Heart right ventricle (tissue), 16 donors: ENCODE results near the gene OR10H1. TPM values are rescaled to one million over a fixed set of nuclear protein-coding genes. Genes with fewer than 3 reads are reported as not detected.
"Not testable (repeated sequence)": the region's sequence is repeated elsewhere in the genome, so short reads cannot be mapped to it uniquely, and the experiment has no call there.

Experiments
- ATAC-seq, 8 donors: fragments of 200-7000 bp; cut with Tn5 transposase; one replicate each; pipeline ENCODE4 v1.9.1; 2020; ENCODE audit warnings: mild to moderate bottlenecking in 8 of 8, moderate library complexity in 8 of 8, moderate number of reproducible peaks in 1 of 8
- DNase-seq, 2 donors: peaks; one replicate each; pipeline ENCODE4 v3.0.0-alpha.2; 2020
- H3K27ac ChIP-seq, 10 donors: fragments of 200-600 bp; sonication (generic) in 2 of 10; one replicate each; pipeline versions ENCODE4 v1.5.0 to v1.8.0; 2020 to 2022; ENCODE audit warnings: mild to moderate bottlenecking in 3 of 10
- H3K27me3 ChIP-seq, 7 donors: fragments of 200-600 bp; one replicate each; pipeline ENCODE4 v1.8.0; 2021 to 2022; ENCODE audit warnings: mild to moderate bottlenecking in 2 of 7
- H3K36me3 ChIP-seq, 9 donors: fragments of 200-600 bp; sonication (generic) in 1 of 9; one replicate each; pipeline versions ENCODE4 v1.5.0 to v1.8.0; 2020 to 2022; ENCODE audit warnings: mild to moderate bottlenecking in 2 of 9
- H3K4me1 ChIP-seq, 9 donors: fragments of 200-600 bp; sonication (generic) in 1 of 9; one replicate each; pipeline versions ENCODE4 v1.5.0 to v1.8.0; 2020 to 2022; ENCODE audit warnings: mild to moderate bottlenecking in 4 of 9
- H3K4me3 ChIP-seq, 10 donors: fragments of 200-600 bp; sonication (generic) in 2 of 10; one replicate each; pipeline versions ENCODE4 v1.5.0 to v1.8.0; 2020 to 2022; ENCODE audit warnings: mild to moderate bottlenecking in 7 of 10, moderate library complexity in 2 of 10
- H3K9me3 ChIP-seq, 11 donors: fragments of 200-600 bp in 10 of 11; sonication (generic) in 2 of 11; one replicate each; pipeline versions ENCODE4 v1.5.0 to v1.8.0; 2013 to 2022; ENCODE audit warnings: mild to moderate bottlenecking in 2 of 11, control low read depth in 1 of 11, moderate library complexity in 1 of 11
- CTCF ChIP-seq, 9 donors: fragments of 200-600 bp; sonication (generic) in 2 of 9; IDR thresholded peaks; one replicate each; pipeline versions ENCODE4 v1.5.0 to v1.8.0; 2021 to 2022; ENCODE audit warnings: antibody characterized with exemption in 9 of 9, mild to moderate bottlenecking in 5 of 9, moderate library complexity in 1 of 9
- WGBS, 2 donors: extraction: QIAGEN DNeasy Blood & Tissue Kit; methylation state at CpG; one replicate each; pipeline ENCODE4 v1.1.7; 2013; ENCODE audit warnings: inconsistent platforms in 1 of 2; 5-methylcytosine and 5-hydroxymethylcytosine counted together
- intact Hi-C, 10 donors: fragments of 100-400 bp; cut with DNase I; formaldehyde crosslinking; loops; one replicate each; pipeline versions ENCODE4 v1.11.1 to v1.14.2; 2022
- polyA plus RNA-seq, 2 donors: library from polyadenylated mRNA; stranded (reverse); fragments of 200-250 nt; gene quantifications; one replicate each; pipeline ENCODE4 v1.2.3, GENCODE V29; 2013
- total RNA-seq, 10 donors: library from RNA; stranded (reverse); fragmentation: NEBNext Ultra II Directional in 3 of 10; extraction: Animal tissue kit (Norgen Biotek cat#: 25700) in 3 of 10; gene quantifications; one replicate each; pipeline versions ENCODE4 v1.2.1 to v1.2.4, GENCODE V29; 2021 to 2023
- donor health status: Arrhythmogenic right ventricular cardiomyopathy.
- donor health status: ischemic (EF 13 %, LVEDD 7.1; RV severe dilation, severe dysfunction).
- donor health status: healthy with polysubstance abuse.
- donor health status: DM: no; HTN: yes; CAD: no.
- donor health status: DM: no; HTN: no; CAD: no.
- donor health status: ischemic (EF 25% LVEDD 6.9; RV normal size, moderate dysfunction).
- donor health status: ischemic (EF 25% LVEDD 5.7; RV mildly dilated, moderate dysfunction).
- donor health status: healthy.
- donor health status: DM: yes; HTN: yes; CAD: no.
- donor health status: Ischemic cardiomyopathy.
- donor health status: ischemic (EF 35%, LVEDD 5.7; RV mildly dilated, moderate dysfunction).
- donor health status: nonischemic (EF 11% LVEDD 7.7; RV severe dilation, severe dysfunction).
- donor health status: DM: yes; HTN: yes; CAD: no.
- donor health status: PGD.
- donor health status: ischemic (EF 29% LVEDD 5.4; RV normal size, mild dysfunction).
- donor health status: nonischemic (EF 23%, LVEDD 6.1; RV moderate dilation, normal function).

The OR10H1 gene
- total and polyA plus RNA-seq, 12 donors: not detected

GRCh38 chr19:15776264-15776663 is 39.2 kb downstream of the OR10H1 start:
- no peaks in the 10 kb centered on the region for H3K36me3 ChIP-seq
- ATAC-seq: no peak

GRCh38 chr19:15775249-15775648 is 40.2 kb downstream of the OR10H1 start:
- H3K4me3 ChIP-seq: no peak overlapping the region
- H3K4me1 ChIP-seq: peaks cover 0 to 19% (median 8%) of the 10 kb centered on the region in 9 donors
- H3K9me3 ChIP-seq: no peaks in the 10 kb centered on the region
- H3K36me3 ChIP-seq: no peaks in the 10 kb centered on the region
- 44 to 66% methylated on average over 2 of the region's 2 CpGs for WGBS, 2 donors
- peaks cover 0 to 5% (median 0%) of the 10 kb centered on the region in 7 donors for H3K27me3 ChIP-seq
- ATAC-seq: no peak
- no peak overlapping the region for H3K27ac ChIP-seq
- intact Hi-C loops: loop anchor here in 2 of 10 donors (5.0 to 10.0 kb wide), 2 partner anchors 98 to 100 kb away; partner anchors contain the start of gene CYP4F12 (in 1 of the 2)
- no peak for DNase-seq
- TF ChIP-seq CTCF (IDR thresholded peaks at IDR 0.05): no peak

More at GRCh38 chr19:15776264-15776663, 39.2 kb downstream of the OR10H1 start:
- Histone ChIP-seq H3K27me3 (peaks cover 0 to 5% (median 0%) of the 10 kb centered on the region in 7 donors), H3K4me1 (peaks cover 2 to 29% (median 14%) of the 10 kb centered on the region in 9 donors), H3K27ac (no peak overlapping the region), H3K4me3 (no peak overlapping the region), H3K9me3 (no peaks in the 10 kb centered on the region)
- WGBS, 2 donors: 85 to 90% methylated on average over 4 of the region's 4 CpGs
- intact Hi-C loops: loop anchor here in 2 of 10 donors (5.0 to 10.0 kb wide), 2 partner anchors 99 to 101 kb away; partner anchors contain the start of gene CYP4F12 (in 1 of the 2)
- TF ChIP-seq CTCF (IDR thresholded peaks at IDR 0.05): no peak
- DNase-seq: no peak

GRCh38 chr19:15774159-15774558 is 41.3 kb downstream of the OR10H1 start:
- not testable (repeated sequence) for DNase-seq, H3K4me3 ChIP-seq, ATAC-seq, H3K36me3 ChIP-seq, H3K9me3 ChIP-seq, H3K27ac ChIP-seq, H3K27me3 ChIP-seq
- 73 to 74% methylated on average over 3 of the region's 3 CpGs for WGBS, 2 donors
- peaks cover 0 to 11% (median 0%) of the 10 kb centered on the region in 9 donors for H3K4me1 ChIP-seq
- intact Hi-C loops: loop anchor here in 1 of 10 donors (10.0 kb wide), 1 partner anchor 99 kb away; the partner anchor contains the start of gene CYP4F12

- DNase-seq (no peak), ATAC-seq (no peak)
- peaks cover 0 to 4% (median 0%) of the 10 kb centered on the region in 7 donors for H3K27me3 ChIP-seq
- 24 to 37% methylated on average over 6 of the region's 6 CpGs for WGBS, 2 donors
- no peaks in the 10 kb centered on the region for H3K4me1 ChIP-seq
- intact Hi-C loops: no loop called here
- H3K4me3 ChIP-seq: no peak overlapping the region
- peaks cover 0 to 29% (median 0%) of the 10 kb centered on the region in 9 donors for H3K36me3 ChIP-seq
- no peak overlapping the region for H3K27ac ChIP-seq
- TF ChIP-seq CTCF (IDR thresholded peaks at IDR 0.05): no peak
- peaks cover 0 to 31% (median 0%) of the 10 kb centered on the region in 11 donors for H3K9me3 ChIP-seq
These were observed 45.9 kb downstream of the OR10H1 start for GRCh38 chr19:15769586-15769985.

GRCh38 chr19:15759962-15760565 is 55.4 kb downstream of the OR10H1 start:
- ATAC-seq (no peak), DNase-seq (no peak)
- peak in 8 of 9 donors; percentile 5 to 28 (median 18) for TF ChIP-seq CTCF (IDR thresholded peaks at IDR 0.05)
- H3K9me3 ChIP-seq: peaks cover 0 to 7% (median 0%) of the 10 kb centered on the region in 11 donors
- no peaks in the 10 kb centered on the region for H3K36me3 ChIP-seq
- H3K27me3 ChIP-seq: peaks cover 0 to 52% (median 18%) of the 10 kb centered on the region in 7 donors
- intact Hi-C loops: no loop called here
- H3K27ac ChIP-seq: no peak overlapping the region
- no peak overlapping the region for H3K4me3 ChIP-seq
- no peaks in the 10 kb centered on the region for H3K4me1 ChIP-seq
- 37 to 42% methylated on average over 27 to 28 of the region's 28 CpGs for WGBS, 2 donors
